Umbilical cord (tissue), 2 donors: Measurements from ENCODE around the gene CALD1. TPM values are rescaled to one million over a fixed set of nuclear protein-coding genes. Genes with fewer than 3 reads are reported as not detected.

Experiments used
- DNase-seq: peaks from one replicate; pipeline ENCODE4 v3.0.0-alpha.2; 2015; ENCODE audit warnings: low spot score
- total RNA-seq: library from RNA; depleted of rRNA; stranded (reverse); fragments of >200 nt; gene quantifications from one replicate; pipeline ENCODE4 v1.2.3, GENCODE V29; 2014; ENCODE audit warnings: low replicate concordance; ENCODE audit not compliant: insufficient read depth

The CALD1 gene
- total RNA-seq, 1 donor from 2014 or later = 1,052 TPM

- DNase-seq = peak; percentile 90
Measured at GRCh38 chr7:134922720-134923704, 143.6 kb downstream of the CALD1 start.

DNA sequence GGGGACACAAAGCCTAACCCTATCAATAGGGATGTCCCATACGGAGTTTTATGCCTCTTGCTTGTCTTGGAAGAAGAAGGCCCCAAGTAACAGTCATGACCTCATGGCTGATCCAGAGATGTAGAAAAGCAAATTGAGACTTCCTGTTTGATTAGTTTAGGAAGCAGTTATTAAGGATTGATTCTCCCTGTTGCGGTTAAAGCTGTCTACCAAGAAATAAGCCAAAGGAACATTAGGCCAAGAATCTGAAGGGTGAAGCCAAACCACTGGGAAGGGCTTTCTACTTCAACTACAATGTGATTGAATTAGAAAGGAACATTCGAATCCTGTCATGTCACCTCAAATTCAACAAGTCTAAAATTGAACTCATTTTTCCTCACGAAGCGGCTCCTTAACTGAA, 146.3 kb downstream of the CALD1 start:
- no peak for DNase-seq

GRCh38 chr7:134926396-134926795, 147.0 kb downstream of the CALD1 start:
- DNase-seq = no peak

GRCh38 chr7:134927076-134927475, 147.6 kb downstream of the CALD1 start:
- DNase-seq = no peak

GRCh38 chr7:134927723-134928122, 148.3 kb downstream of the CALD1 start:
- no peak for DNase-seq

DNA sequence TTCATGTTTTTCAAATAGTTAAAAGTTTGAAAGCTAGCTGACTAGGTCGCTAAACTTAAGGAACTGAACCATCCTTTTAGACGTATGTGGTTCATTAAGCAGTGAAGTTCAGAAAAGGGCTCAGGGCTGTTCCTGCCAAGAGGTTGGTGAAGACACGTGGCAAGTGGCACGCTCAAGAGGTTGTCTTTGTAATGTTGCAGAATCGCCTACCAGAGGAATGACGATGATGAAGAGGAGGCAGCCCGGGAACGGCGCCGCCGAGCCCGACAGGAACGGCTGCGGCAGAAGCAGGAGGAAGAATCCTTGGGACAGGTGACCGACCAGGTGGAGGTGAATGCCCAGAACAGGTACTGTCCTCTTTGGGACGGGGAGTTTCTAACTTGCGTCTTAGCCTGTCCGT, 149.1 kb downstream of the CALD1 start:
- no peak for DNase-seq

GRCh38 chr7:134931487-134931886, 152.1 kb downstream of the CALD1 start:
- no peak for DNase-seq

GRCh38 chr7:134932707-134933370, 153.4 kb downstream of the CALD1 start:
- peak; percentile 42 for DNase-seq

GRCh38 chr7:134933460-134934068, 154.1 kb downstream of the CALD1 start:
- no peak for DNase-seq

DNA sequence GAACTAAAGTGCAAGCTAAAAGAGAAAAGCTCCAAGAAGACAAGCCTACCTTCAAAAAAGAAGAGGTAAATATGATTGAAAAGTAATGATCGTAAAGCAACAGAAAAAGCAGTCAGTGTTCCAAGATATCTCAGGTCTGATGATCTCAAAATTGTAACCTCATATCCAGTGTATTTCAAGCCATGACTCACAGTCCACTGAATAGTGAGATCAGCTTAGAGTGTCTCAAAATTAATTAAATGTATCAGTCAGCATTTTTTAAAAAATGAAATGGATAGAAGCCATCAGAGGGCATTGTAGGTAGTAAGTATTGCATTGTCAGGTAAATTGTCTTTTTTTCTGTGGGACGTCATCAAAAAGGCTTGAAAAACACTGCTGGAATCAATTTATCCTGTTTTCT, 156.3 kb downstream of the CALD1 start:
- no peak for DNase-seq

- no peak for DNase-seq
Measured at GRCh38 chr7:134936893-134937510, 157.6 kb downstream of the CALD1 start.

GRCh38 chr7:134938141-134938540, 158.7 kb downstream of the CALD1 start:
- peak; percentile 67 for DNase-seq

DNA sequence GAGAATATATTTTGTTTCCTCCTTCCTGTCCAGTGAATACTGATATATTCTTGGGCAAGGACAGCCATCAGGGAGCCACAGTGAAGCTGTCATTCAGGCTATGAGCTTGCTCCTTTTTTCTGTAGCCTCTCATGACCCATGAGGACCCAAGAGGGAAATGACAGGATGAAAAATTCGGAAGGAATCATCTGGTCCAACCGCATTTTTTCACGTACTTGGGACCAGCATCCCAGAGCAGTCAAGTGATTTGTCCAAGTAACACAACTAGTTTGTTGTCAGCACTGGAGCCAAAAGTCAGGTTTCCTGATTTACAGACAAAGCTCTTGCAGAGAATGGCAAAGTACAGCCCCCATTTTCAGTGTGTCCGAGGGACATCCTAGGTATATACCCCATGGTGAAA, 159.7 kb downstream of the CALD1 start:
- DNase-seq = peak; percentile 21

GRCh38 chr7:134940729-134941128, 161.3 kb downstream of the CALD1 start:
- DNase-seq = no peak

- peak; percentile 56 for DNase-seq
Measured at GRCh38 chr7:134941185-134941900, 161.9 kb downstream of the CALD1 start.

- DNase-seq = no peak
Measured at GRCh38 chr7:134941952-134942351, 162.5 kb downstream of the CALD1 start.

- DNase-seq = no peak
Measured at GRCh38 chr7:134942690-134943466, 163.4 kb downstream of the CALD1 start.

DNA sequence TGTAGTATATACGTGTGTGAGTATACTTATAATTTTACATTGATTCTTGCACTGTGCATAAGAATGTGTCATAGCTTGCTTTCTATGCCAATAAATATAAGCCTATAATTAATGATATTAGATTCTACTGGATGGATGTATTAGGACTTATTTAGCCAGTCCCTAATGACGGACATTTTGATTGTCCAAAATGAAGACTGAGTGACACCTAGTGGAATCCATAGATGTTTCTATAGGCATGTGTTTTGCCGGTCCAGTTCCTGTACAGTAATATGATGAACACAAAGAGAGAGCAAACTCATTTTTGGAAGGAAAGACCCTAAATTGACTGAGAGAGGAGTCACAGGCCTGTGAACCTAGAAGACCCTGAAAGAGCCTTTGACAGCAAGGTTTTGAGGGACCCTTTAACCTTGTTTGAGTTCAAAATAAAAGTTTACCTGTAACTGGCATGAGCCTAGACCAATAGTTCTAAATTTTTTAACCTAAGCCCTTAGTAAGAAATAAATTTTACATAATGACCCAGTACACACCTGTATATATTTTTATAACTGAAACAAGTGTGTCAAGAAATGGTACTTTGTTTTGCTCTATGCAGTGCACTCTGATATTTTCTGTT, 164.5 kb downstream of the CALD1 start:
- peak; percentile 41 for DNase-seq

GRCh38 chr7:134945691-134946090, 166.3 kb downstream of the CALD1 start:
- DNase-seq = no peak

DNA sequence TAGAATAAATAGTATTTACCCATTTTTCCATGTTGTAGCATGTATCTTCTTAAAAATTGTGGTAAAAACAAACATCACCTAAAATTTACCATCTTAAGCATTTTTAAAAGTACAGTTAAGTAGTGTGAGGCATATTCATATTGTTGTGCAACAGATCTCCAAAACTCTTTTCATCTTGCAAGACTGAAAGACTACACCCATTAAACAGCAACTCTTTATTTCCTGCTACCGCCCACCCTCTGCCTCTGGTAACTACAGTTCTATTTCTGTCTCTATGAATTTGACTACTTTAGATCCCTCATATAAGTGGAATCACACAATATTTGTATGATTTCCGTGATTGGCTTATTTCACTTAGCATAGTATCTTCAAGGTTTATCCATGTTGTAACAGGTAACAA, 166.8 kb downstream of the CALD1 start:
- DNase-seq = peak; percentile 50
